Neuronal stem cell (in vitro differentiated cells): ENCODE data around the gene CASP8AP2.
"Not testable (repeated sequence)": the region's sequence is repeated elsewhere in the genome, so short reads cannot be mapped to it uniquely, and the experiment has no call there.

Experiments used
- DNase-seq: peaks from one replicate; pipeline ENCODE4 v3.0.0-alpha.2; 2013; ENCODE audit warnings: low spot score
- H2AFZ ChIP-seq: one replicate; pipeline ENCODE4 v1.6.1; 2013; ENCODE audit warnings: mild to moderate bottlenecking, low read length, inconsistent platforms
- H2AK5ac ChIP-seq: 2 replicates; pipeline ENCODE4 v1.6.1; 2013; ENCODE audit warnings: low read depth, mild to moderate bottlenecking, inconsistent platforms, low read length, moderate library complexity, mixed read lengths
- H2BK120ac ChIP-seq: 2 replicates; pipeline ENCODE4 v1.6.1; 2013; ENCODE audit warnings: low read depth, mild to moderate bottlenecking, inconsistent platforms, low read length, moderate library complexity, mixed read lengths
- H2BK12ac ChIP-seq: one replicate; pipeline ENCODE4 v1.6.1; 2013; ENCODE audit warnings: low read length, inconsistent platforms
- H2BK15ac ChIP-seq: 2 replicates; pipeline ENCODE4 v1.6.1; 2013; ENCODE audit warnings: mild to moderate bottlenecking, low read length, inconsistent platforms, mixed read lengths
- H2BK5ac ChIP-seq: one replicate; pipeline ENCODE4 v1.6.1; 2013; ENCODE audit warnings: inconsistent platforms, mild to moderate bottlenecking, low read length, moderate library complexity
- H3K14ac ChIP-seq: one replicate; pipeline ENCODE4 v1.6.1; 2013; ENCODE audit warnings: low read length, inconsistent platforms
- H3K18ac ChIP-seq: 2 replicates; pipeline ENCODE4 v1.6.1; 2013; ENCODE audit warnings: low read length, inconsistent platforms
- H3K23ac ChIP-seq: 2 replicates; pipeline ENCODE4 v1.6.1; 2013; ENCODE audit warnings: low read depth, mild to moderate bottlenecking, mixed read lengths, low read length, inconsistent platforms; ENCODE audit not compliant: poor library complexity
- H3K27ac ChIP-seq: replicated peaks from 3 replicates; pipeline ENCODE4 v1.5.1; 2013; ENCODE audit warnings: low read length, inconsistent platforms
- H3K27me3 ChIP-seq, 3 experiments: 2 replicates each; pipeline ENCODE4 v1.6.1; 2013; ENCODE audit warnings: low read length in 3 of 3, mild to moderate bottlenecking in 2 of 3, inconsistent platforms in 1 of 3, low read depth in 1 of 3, mixed read lengths in 1 of 3, moderate library complexity in 1 of 3; ENCODE audit not compliant: control insufficient read depth in 3 of 3, insufficient read depth in 3 of 3
- H3K36me3 ChIP-seq, 2 donors: replicated peaks in 1 of 2; 2 replicates each; pipeline ENCODE4 v1.6.1; 2013; ENCODE audit warnings: low read length in 2 of 2; ENCODE audit not compliant: control insufficient read depth in 2 of 2, insufficient read depth in 2 of 2
- H3K4ac ChIP-seq: 2 replicates; pipeline ENCODE4 v1.6.1; 2013; ENCODE audit warnings: inconsistent platforms, mild to moderate bottlenecking, low read length, moderate library complexity
- H3K4me1 ChIP-seq, 2 donors: 1 replicate in 1 of 2; 2 replicates in 1 of 2; pipeline ENCODE4 v1.6.1; 2013; ENCODE audit warnings: low read length in 2 of 2, low read depth in 1 of 2; ENCODE audit not compliant: control insufficient read depth in 2 of 2, insufficient read depth in 1 of 2
- H3K4me2 ChIP-seq: one replicate; pipeline ENCODE4 v1.6.1; 2013; ENCODE audit warnings: mild to moderate bottlenecking, low read length, inconsistent platforms; ENCODE audit not compliant: insufficient read depth, poor library complexity, severe bottlenecking
- H3K4me3 ChIP-seq, 2 donors: 2 replicates each; pipeline ENCODE4 v1.5.1; 2013; ENCODE audit warnings: low read length in 2 of 2, mild to moderate bottlenecking in 2 of 2, inconsistent platforms in 1 of 2, moderate library complexity in 1 of 2
- H3K79me1 ChIP-seq: one replicate; pipeline ENCODE4 v1.6.1; 2013; ENCODE audit warnings: low read depth, mild to moderate bottlenecking, inconsistent platforms, low read length, moderate library complexity
- H3K9ac ChIP-seq: one replicate; pipeline ENCODE4 v1.6.1; 2013; ENCODE audit warnings: mild to moderate bottlenecking, low read depth, low read length, inconsistent platforms; ENCODE audit not compliant: poor library complexity
- H3K9me3 ChIP-seq, 2 donors: replicated peaks in 1 of 2; 2 replicates each; pipeline versions ENCODE3 to v1.6.1; 2013; ENCODE audit warnings: low read length in 2 of 2, mild to moderate bottlenecking in 2 of 2, inconsistent platforms in 1 of 2, low read depth in 1 of 2, mixed read lengths in 1 of 2, moderate library complexity in 1 of 2; ENCODE audit not compliant: control insufficient read depth in 2 of 2, insufficient read depth in 1 of 2
- H4K8ac ChIP-seq: one replicate; pipeline ENCODE4 v1.6.1; 2013; ENCODE audit warnings: low read depth, mild to moderate bottlenecking, inconsistent platforms, low read length, moderate library complexity
- H4K91ac ChIP-seq: one replicate; pipeline ENCODE4 v1.6.1; 2013; ENCODE audit warnings: low read length, low read depth, mild to moderate bottlenecking, inconsistent platforms; ENCODE audit not compliant: poor library complexity
- WGBS, 2 donors: extraction: QIAGEN DNeasy Blood & Tissue Kit; methylation state at CpG; one replicate each; pipeline ENCODE4 v1.1.7; 2013; ENCODE audit warnings: missing lambda C conversion rate in 2 of 2, mixed read lengths in 1 of 2; ENCODE audit not compliant: insufficient read length in 2 of 2, insufficient replicate concordance in 1 of 2; ENCODE audit errors: extremely low coverage in 2 of 2; 5-methylcytosine and 5-hydroxymethylcytosine counted together

Gene CASP8AP2

DNA sequence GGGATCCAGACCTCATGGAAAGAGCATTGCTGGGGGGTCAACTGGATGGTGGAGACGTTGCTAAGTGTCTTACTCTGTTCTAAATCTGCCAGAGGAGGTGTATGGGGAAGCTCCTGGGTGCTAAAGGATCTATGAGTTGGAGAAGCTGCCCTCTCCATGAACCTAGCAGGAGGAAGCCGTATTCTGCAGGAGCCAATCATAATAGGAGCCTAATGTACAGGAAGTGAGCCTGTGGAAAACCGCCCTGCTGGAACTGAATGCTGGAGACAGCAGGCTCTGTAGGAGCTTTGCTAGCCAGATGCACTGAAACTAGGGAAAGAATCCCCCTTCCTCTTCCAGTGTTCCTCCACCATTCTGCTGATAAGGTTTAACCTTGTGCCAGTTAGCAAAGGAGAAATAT is 10.9 kb downstream of the CASP8AP2 start:
- H2BK15ac ChIP-seq = no peak overlapping the region
- H4K91ac ChIP-seq = no peak overlapping the region
- H3K27ac ChIP-seq = no peak overlapping the region
- no CpG with 5 or more reads among the region's 3 CpGs for whole genome bisulfite sequencing, 2 donors
- H2AFZ ChIP-seq = no peak overlapping the region
- H3K9ac ChIP-seq = no peak overlapping the region
- H2AK5ac ChIP-seq = no peak overlapping the region
- no peak overlapping the region for H3K23ac ChIP-seq
- no peak overlapping the region for H3K4ac ChIP-seq
- no peak overlapping the region for H3K18ac ChIP-seq
- peaks cover 0 to 3% of the 10 kb centered on the region in 2 donors for H3K4me1 ChIP-seq
- H2BK5ac ChIP-seq = no peak overlapping the region
- H3K79me1 ChIP-seq = peaks cover 9% of the 10 kb centered on the region
- H2BK120ac ChIP-seq = no peak overlapping the region
- peaks cover 9 to 74% of the 10 kb centered on the region in 2 donors for H3K36me3 ChIP-seq
- DNase-seq = no peak
- no peak overlapping the region for H3K4me3 ChIP-seq
- H4K8ac ChIP-seq = no peak overlapping the region
- no peak overlapping the region for H3K4me2 ChIP-seq
- H3K27me3 ChIP-seq = no peaks in the 10 kb centered on the region
- no peak overlapping the region for H2BK12ac ChIP-seq
- H3K14ac ChIP-seq = no peak overlapping the region
- no peaks in the 10 kb centered on the region for H3K9me3 ChIP-seq

- Histone ChIP-seq H3K4me1 (peaks cover 0 to 3% of the 10 kb centered on the region in 2 donors), H4K8ac (no peak overlapping the region), H2BK12ac (no peak overlapping the region), H3K4me3 (no peak overlapping the region), H3K14ac (no peak overlapping the region), H2AFZ (no peak overlapping the region), H3K4ac (no peak overlapping the region), H2BK15ac (no peak overlapping the region), H3K9me3 (no peaks in the 10 kb centered on the region), H4K91ac (no peak overlapping the region), H3K4me2 (no peak overlapping the region), H3K9ac (no peak overlapping the region), H3K79me1 (peaks cover 7% of the 10 kb centered on the region), H2BK120ac (no peak overlapping the region), H2AK5ac (no peak overlapping the region), H3K27me3 (no peaks in the 10 kb centered on the region), H3K18ac (no peak overlapping the region), H3K23ac (no peak overlapping the region), H3K27ac (no peak overlapping the region), H2BK5ac (no peak overlapping the region), H3K36me3 (peaks cover 8 to 74% of the 10 kb centered on the region in 2 donors)
- DNase-seq = no peak
- no CpG with 5 or more reads among the region's 2 CpGs for WGBS, 2 donors
Measured at GRCh38 chr6:89842228-89842627, 12.5 kb downstream of the CASP8AP2 start.

DNA sequence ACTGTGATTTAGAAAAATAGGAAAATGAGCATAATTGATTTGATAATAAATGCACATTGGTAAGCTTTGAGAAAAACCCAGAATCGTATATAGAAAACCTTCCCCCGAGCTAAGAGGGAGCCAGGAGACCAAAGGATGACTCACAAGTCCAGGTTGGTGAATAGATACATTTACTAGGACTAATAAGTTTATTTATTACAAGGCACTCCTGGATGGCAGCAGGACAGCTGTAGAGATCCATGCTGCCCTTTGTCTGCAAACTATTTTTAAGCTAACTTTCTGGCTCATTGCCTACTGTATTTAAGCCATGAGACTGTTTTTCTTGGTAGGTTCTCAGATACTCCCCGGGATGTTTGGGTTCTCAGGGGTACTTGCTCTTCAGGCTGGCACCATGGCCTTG is 13.4 kb downstream of the CASP8AP2 start:
- Histone ChIP-seq H3K4ac (no peak overlapping the region), H3K14ac (no peak overlapping the region), H3K27me3 (no peaks in the 10 kb centered on the region), H2BK5ac (no peak overlapping the region), H2BK120ac (no peak overlapping the region), H2BK15ac (no peak overlapping the region), H3K9me3 (no peaks in the 10 kb centered on the region), H2AK5ac (no peak overlapping the region), H3K36me3 (peaks cover 5 to 75% of the 10 kb centered on the region in 2 donors), H3K4me1 (peaks cover 0 to 3% of the 10 kb centered on the region in 2 donors), H3K4me3 (no peak overlapping the region), H4K8ac (no peak overlapping the region), H3K23ac (no peak overlapping the region), H2AFZ (no peak overlapping the region), H3K79me1 (peaks cover 7% of the 10 kb centered on the region), H3K9ac (no peak overlapping the region), H2BK12ac (no peak overlapping the region), H4K91ac (no peak overlapping the region), H3K27ac (no peak overlapping the region), H3K18ac (no peak overlapping the region), H3K4me2 (no peak overlapping the region)
- WGBS, 2 donors = no CpG with 5 or more reads among the region's 3 CpGs
- DNase-seq = no peak

- not testable (repeated sequence) for H3K18ac ChIP-seq, H3K9me3 ChIP-seq, H2BK5ac ChIP-seq, H2AFZ ChIP-seq, H2AK5ac ChIP-seq, DNase-seq, H4K91ac ChIP-seq, H3K27ac ChIP-seq, H2BK12ac ChIP-seq, H3K27me3 ChIP-seq, H3K4me2 ChIP-seq, H3K4ac ChIP-seq, H3K23ac ChIP-seq, H2BK120ac ChIP-seq, H2BK15ac ChIP-seq, H3K9ac ChIP-seq, H3K4me1 ChIP-seq, H3K4me3 ChIP-seq, H4K8ac ChIP-seq, H3K14ac ChIP-seq, H3K79me1 ChIP-seq
- H3K36me3 ChIP-seq = peaks cover 2 to 83% of the 10 kb centered on the region in 2 donors
- WGBS, 2 donors = no CpG with 5 or more reads among the region's 5 CpGs
Measured at GRCh38 chr6:89847513-89847912, 17.8 kb downstream of the CASP8AP2 start.
